Heart right ventricle (tissue), 16 donors: Measurements from ENCODE around the gene POU2F2. TPM values are rescaled to one million over a fixed set of nuclear protein-coding genes. Genes with fewer than 3 reads are reported as not detected.
"Not testable (repeated sequence)": the region's sequence is repeated elsewhere in the genome, so short reads cannot be mapped to it uniquely, and the experiment has no call there.

Experiments
- ATAC-seq, 8 donors: fragments of 200-7000 bp; cut with Tn5 transposase; one replicate each; pipeline ENCODE4 v1.9.1; 2020; ENCODE audit warnings: mild to moderate bottlenecking in 8 of 8, moderate library complexity in 8 of 8, moderate number of reproducible peaks in 1 of 8
- DNase-seq, 2 donors: peaks; one replicate each; pipeline ENCODE4 v3.0.0-alpha.2; 2020
- H3K27ac ChIP-seq, 10 donors: fragments of 200-600 bp; sonication (generic) in 2 of 10; one replicate each; pipeline versions ENCODE4 v1.5.0 to v1.8.0; 2020 to 2022; ENCODE audit warnings: mild to moderate bottlenecking in 3 of 10
- H3K27me3 ChIP-seq, 7 donors: fragments of 200-600 bp; one replicate each; pipeline ENCODE4 v1.8.0; 2021 to 2022; ENCODE audit warnings: mild to moderate bottlenecking in 2 of 7
- H3K36me3 ChIP-seq, 9 donors: fragments of 200-600 bp; sonication (generic) in 1 of 9; one replicate each; pipeline versions ENCODE4 v1.5.0 to v1.8.0; 2020 to 2022; ENCODE audit warnings: mild to moderate bottlenecking in 2 of 9
- H3K4me1 ChIP-seq, 9 donors: fragments of 200-600 bp; sonication (generic) in 1 of 9; one replicate each; pipeline versions ENCODE4 v1.5.0 to v1.8.0; 2020 to 2022; ENCODE audit warnings: mild to moderate bottlenecking in 4 of 9
- H3K4me3 ChIP-seq, 10 donors: fragments of 200-600 bp; sonication (generic) in 2 of 10; one replicate each; pipeline versions ENCODE4 v1.5.0 to v1.8.0; 2020 to 2022; ENCODE audit warnings: mild to moderate bottlenecking in 7 of 10, moderate library complexity in 2 of 10
- H3K9me3 ChIP-seq, 11 donors: fragments of 200-600 bp in 10 of 11; sonication (generic) in 2 of 11; one replicate each; pipeline versions ENCODE4 v1.5.0 to v1.8.0; 2013 to 2022; ENCODE audit warnings: mild to moderate bottlenecking in 2 of 11, control low read depth in 1 of 11, moderate library complexity in 1 of 11
- CTCF ChIP-seq, 9 donors: fragments of 200-600 bp; sonication (generic) in 2 of 9; IDR thresholded peaks; one replicate each; pipeline versions ENCODE4 v1.5.0 to v1.8.0; 2021 to 2022; ENCODE audit warnings: antibody characterized with exemption in 9 of 9, mild to moderate bottlenecking in 5 of 9, moderate library complexity in 1 of 9
- WGBS, 2 donors: extraction: QIAGEN DNeasy Blood & Tissue Kit; methylation state at CpG; one replicate each; pipeline ENCODE4 v1.1.7; 2013; ENCODE audit warnings: inconsistent platforms in 1 of 2; 5-methylcytosine and 5-hydroxymethylcytosine counted together
- intact Hi-C, 10 donors: fragments of 100-400 bp; cut with DNase I; formaldehyde crosslinking; loops; one replicate each; pipeline versions ENCODE4 v1.11.1 to v1.14.2; 2022
- polyA plus RNA-seq, 2 donors: library from polyadenylated mRNA; stranded (reverse); fragments of 200-250 nt; gene quantifications; one replicate each; pipeline ENCODE4 v1.2.3, GENCODE V29; 2013
- total RNA-seq, 10 donors: library from RNA; stranded (reverse); fragmentation: NEBNext Ultra II Directional in 3 of 10; extraction: Animal tissue kit (Norgen Biotek cat#: 25700) in 3 of 10; gene quantifications; one replicate each; pipeline versions ENCODE4 v1.2.1 to v1.2.4, GENCODE V29; 2021 to 2023
- donor health status: Arrhythmogenic right ventricular cardiomyopathy.
- donor health status: ischemic (EF 13 %, LVEDD 7.1; RV severe dilation, severe dysfunction).
- donor health status: healthy with polysubstance abuse.
- donor health status: DM: no; HTN: yes; CAD: no.
- donor health status: DM: no; HTN: no; CAD: no.
- donor health status: ischemic (EF 25% LVEDD 6.9; RV normal size, moderate dysfunction).
- donor health status: ischemic (EF 25% LVEDD 5.7; RV mildly dilated, moderate dysfunction).
- donor health status: healthy.
- donor health status: DM: yes; HTN: yes; CAD: no.
- donor health status: Ischemic cardiomyopathy.
- donor health status: ischemic (EF 35%, LVEDD 5.7; RV mildly dilated, moderate dysfunction).
- donor health status: nonischemic (EF 11% LVEDD 7.7; RV severe dilation, severe dysfunction).
- donor health status: DM: yes; HTN: yes; CAD: no.
- donor health status: PGD.
- donor health status: ischemic (EF 29% LVEDD 5.4; RV normal size, mild dysfunction).
- donor health status: nonischemic (EF 23%, LVEDD 6.1; RV moderate dilation, normal function).

The POU2F2 gene
- total and polyA plus RNA-seq, 12 donors = 0.28 to 3.8 (median 0.69) TPM

- 20 to 25% methylated on average over 16 of the region's 16 CpGs for WGBS, 2 donors
- ATAC-seq (peak; percentile 61 to 86 (median 81)), DNase-seq (peak; percentile 68 to 72)
- no peak overlapping the region for H3K4me3 ChIP-seq
- peaks cover 0 to 26% (median 6%) of the 10 kb centered on the region in 7 donors for H3K27me3 ChIP-seq
- TF ChIP-seq CTCF (IDR thresholded peaks at IDR 0.05) = peak; percentile 71 to 100 (median 90)
- peaks cover 0 to 32% (median 10%) of the 10 kb centered on the region in 9 donors for H3K4me1 ChIP-seq
- H3K9me3 ChIP-seq = no peaks in the 10 kb centered on the region
- intact Hi-C loops = loop anchor here in 3 of 10 donors (2.0 to 5.0 kb wide), 2 partner anchors 74 to 76 kb away; no protein-coding TSS in a partner anchor
- no peak overlapping the region for H3K27ac ChIP-seq
- peaks cover 0 to 3% (median 0%) of the 10 kb centered on the region in 9 donors for H3K36me3 ChIP-seq
Measured at GRCh38 chr19:42108527-42109389, 23.5 kb downstream of the POU2F2 start.

- peaks cover 0 to 17% (median 6%) of the 10 kb centered on the region in 9 donors for H3K4me1 ChIP-seq
- H3K27ac ChIP-seq = no peak overlapping the region
- H3K36me3 ChIP-seq = peaks cover 0 to 3% (median 0%) of the 10 kb centered on the region in 9 donors
- intact Hi-C loops = loop anchor here in 1 of 10 donors (5.0 kb wide), 1 partner anchor 77 kb away; no protein-coding TSS in a partner anchor
- ATAC-seq = no peak
- DNase-seq = no peak
- 70 to 82% methylated on average over 2 of the region's 2 CpGs for WGBS, 2 donors
- no peaks in the 10 kb centered on the region for H3K9me3 ChIP-seq
- H3K27me3 ChIP-seq = peaks cover 0 to 26% (median 6%) of the 10 kb centered on the region in 7 donors
- H3K4me3 ChIP-seq = no peak overlapping the region
- no peak for TF ChIP-seq CTCF (IDR thresholded peaks at IDR 0.05)
Measured at GRCh38 chr19:42105368-42105767, 26.9 kb downstream of the POU2F2 start.

GRCh38 chr19:42102877-42103276 lies 29.4 kb downstream of the POU2F2 start:
- H3K27ac ChIP-seq = no peak overlapping the region
- no peaks in the 10 kb centered on the region for H3K4me1 ChIP-seq
- peaks cover 0 to 26% (median 6%) of the 10 kb centered on the region in 7 donors for H3K27me3 ChIP-seq
- no peak overlapping the region for H3K4me3 ChIP-seq
- intact Hi-C loops = no loop called here
- no peak for TF ChIP-seq CTCF (IDR thresholded peaks at IDR 0.05)
- DNase-seq (no peak), ATAC-seq (no peak)
- H3K36me3 ChIP-seq = peaks cover 0 to 17% (median 0%) of the 10 kb centered on the region in 9 donors
- WGBS, 2 donors = 83 to 87% methylated on average over 2 of the region's 2 CpGs
- H3K9me3 ChIP-seq = no peaks in the 10 kb centered on the region

- ATAC-seq, H3K27ac ChIP-seq, DNase-seq, H3K9me3 ChIP-seq, H3K4me3 ChIP-seq, H3K4me1 ChIP-seq, intact Hi-C loops: not testable (repeated sequence)
- H3K27me3 ChIP-seq = peaks cover 0 to 27% (median 19%) of the 10 kb centered on the region in 7 donors
- H3K36me3 ChIP-seq = peaks cover 0 to 31% (median 0%) of the 10 kb centered on the region in 9 donors
- 92 to 95% methylated on average over 10 of the region's 10 CpGs for WGBS, 2 donors
Measured at GRCh38 chr19:42100241-42100640, 32.0 kb downstream of the POU2F2 start.
